ENCODE measurements around the gene LIMD2.

The LIMD2 gene

GRCh38 chr17:63647936-63648335, 52.0 kb downstream of the LIMD2 start:
- peaks cover 22% of the 10 kb centered on the region for H3K36me3 Mint-ChIP-seq (ENCODE audit: low read depth)
- no peak overlapping the region for H3K4me3 Mint-ChIP-seq
- no peaks in the 10 kb centered on the region for H3K9me3 Mint-ChIP-seq
- H3K4me1 Mint-ChIP-seq (ENCODE audit: low read depth), result peaks cover 10% of the 10 kb centered on the region
- no peak overlapping the region for H3K27ac Mint-ChIP-seq
- DNase-seq (ENCODE audit: low spot score), result no peak
- H3K27me3 Mint-ChIP-seq (ENCODE audit: low read depth), result no peaks in the 10 kb centered on the region

- H3K27ac Mint-ChIP-seq, result no peak overlapping the region
- DNase-seq (ENCODE audit: low spot score), result no peak
- no peak overlapping the region for H3K4me3 Mint-ChIP-seq
Measured at GRCh38 chr17:63647065-63647725, 52.7 kb downstream of the LIMD2 start.

GRCh38 chr17:63646488-63646806, 53.5 kb downstream of the LIMD2 start:
- H3K36me3 Mint-ChIP-seq (ENCODE audit: low read depth), result peaks cover 16% of the 10 kb centered on the region
- H3K27me3 Mint-ChIP-seq (ENCODE audit: low read depth), result no peaks in the 10 kb centered on the region
- H3K4me1 Mint-ChIP-seq (ENCODE audit: low read depth), result peaks cover 10% of the 10 kb centered on the region
- no peak overlapping the region for H3K4me3 Mint-ChIP-seq
- H3K9me3 Mint-ChIP-seq, result no peaks in the 10 kb centered on the region
- no peak overlapping the region for H3K27ac Mint-ChIP-seq
- DNase-seq (ENCODE audit: low spot score), result no peak

More at GRCh38 chr17:63647065-63647725, 52.7 kb downstream of the LIMD2 start:
- Mint-ChIP-seq H3K27me3 (ENCODE audit: low read depth) (no peaks in the 10 kb centered on the region), H3K36me3 (ENCODE audit: low read depth) (peaks cover 16% of the 10 kb centered on the region), H3K9me3 (no peaks in the 10 kb centered on the region), H3K4me1 (ENCODE audit: low read depth) (peaks cover 10% of the 10 kb centered on the region)
